DOHH2 (cell line): ENCODE measurements around the gene COL4A4.

Experiments
- H3F3A ChIP-seq: fragments of 200-600 bp; sonication (generic), shearing (Covaris generic); 2 replicates; pipeline ENCODE4 v1.6.0; 2016; ENCODE audit warnings: antibody characterized with exemption, mild to moderate bottlenecking; ENCODE audit not compliant: control insufficient read depth, insufficient read depth
- H3K27ac ChIP-seq: fragments of 200-600 bp; sonication (generic); 2 replicates; pipeline ENCODE4 v1.5.1; 2014; ENCODE audit warnings: low read depth, mild to moderate bottlenecking, low read length, moderate library complexity
- H3K27me3 ChIP-seq: fragments of 200-600 bp; sonication (generic); 2 replicates; pipeline ENCODE4 v1.6.1; 2014; ENCODE audit warnings: mild to moderate bottlenecking, low read length, mixed read lengths; ENCODE audit not compliant: control insufficient read depth
- H3K36me3 ChIP-seq: fragments of 200-600 bp; sonication (generic); 2 replicates; pipeline ENCODE4 v1.6.1; 2014; ENCODE audit warnings: mild to moderate bottlenecking, low read length, moderate library complexity, mixed read lengths; ENCODE audit not compliant: control insufficient read depth
- H3K4me1 ChIP-seq: fragments of 200-600 bp; sonication (generic); 2 replicates; pipeline ENCODE4 v1.6.1; 2014; ENCODE audit warnings: mild to moderate bottlenecking, low read length, mixed read lengths; ENCODE audit not compliant: control insufficient read depth
- H3K4me2 ChIP-seq: fragments of 200-600 bp; sonication (generic); 2 replicates; pipeline ENCODE4 v1.6.0; 2014; ENCODE audit warnings: mild to moderate bottlenecking, low read length, moderate library complexity
- H3K4me3 ChIP-seq: fragments of 200-600 bp; sonication (generic); 2 replicates; pipeline ENCODE4 v1.5.1; 2014; ENCODE audit warnings: mild to moderate bottlenecking, low read length, mixed read lengths
- H3K79me2 ChIP-seq: fragments of 200-600 bp; sonication (generic); 2 replicates; pipeline ENCODE4 v1.6.1; 2014; ENCODE audit warnings: mild to moderate bottlenecking, low read length, mixed read lengths; ENCODE audit not compliant: control insufficient read depth
- H3K9me2 ChIP-seq: fragments of 200-600 bp; sonication (generic); replicated peaks from 2 replicates; pipeline ENCODE4 v1.6.1; 2014; ENCODE audit warnings: mild to moderate bottlenecking, low read length, mixed read lengths; ENCODE audit not compliant: control insufficient read depth
- H3K9me3 ChIP-seq: fragments of 200-600 bp; sonication (generic); 2 replicates; pipeline ENCODE4 v1.6.1; 2014; ENCODE audit warnings: antibody characterized with exemption, low read length, mixed read lengths; ENCODE audit not compliant: control insufficient read depth, insufficient read depth
- H4K20me1 ChIP-seq: fragments of 200-600 bp; sonication (generic); 2 replicates; pipeline ENCODE4 v1.6.0; 2014; ENCODE audit warnings: low read depth, mild to moderate bottlenecking, antibody characterized with exemption, low read length, moderate library complexity; ENCODE audit not compliant: control insufficient read depth, insufficient read depth
- CTCF ChIP-seq: fragments of 200-600 bp; sonication (generic); IDR thresholded peaks from one replicate; pipeline ENCODE4 v1.5.1; 2014; ENCODE audit warnings: antibody characterized with exemption, mild to moderate bottlenecking, low read depth, low read length; ENCODE audit not compliant: poor library complexity, severe bottlenecking
- EZH2phosphoT487 ChIP-seq: fragments of 200-600 bp; sonication (generic); IDR thresholded peaks from 2 replicates; pipeline ENCODE4 v1.6.1; 2017; ENCODE audit warnings: borderline replicate concordance, mild to moderate bottlenecking, antibody characterized with exemption, low read length, moderate library complexity, mixed read lengths

The COL4A4 gene

GRCh38 chr2:227194219-227194618 lies 30.2 kb upstream of the COL4A4 start:
- no peaks in the 10 kb centered on the region for H3K27me3 ChIP-seq
- no peak overlapping the region for H3K27ac ChIP-seq
- no peaks in the 10 kb centered on the region for H4K20me1 ChIP-seq
- no peaks in the 10 kb centered on the region for H3K9me2 ChIP-seq
- H3K9me3 ChIP-seq, result no peaks in the 10 kb centered on the region
- H3K4me1 ChIP-seq, result no peaks in the 10 kb centered on the region
- TF ChIP-seq CTCF (no peak), EZH2phosphoT487 (no peak)
- H3F3A ChIP-seq, result no peaks in the 10 kb centered on the region
- H3K4me2 ChIP-seq, result no peak overlapping the region
- H3K36me3 ChIP-seq, result no peaks in the 10 kb centered on the region
- no peak overlapping the region for H3K4me3 ChIP-seq
- no peaks in the 10 kb centered on the region for H3K79me2 ChIP-seq

GRCh38 chr2:227192491-227192890 lies 28.5 kb upstream of the COL4A4 start:
- Histone ChIP-seq H3K27me3 (no peaks in the 10 kb centered on the region), H3K36me3 (no peaks in the 10 kb centered on the region), H3K9me2 (no peaks in the 10 kb centered on the region), H3K4me2 (no peak overlapping the region), H3K4me3 (no peak overlapping the region), H3K27ac (no peak overlapping the region), H3K9me3 (no peaks in the 10 kb centered on the region), H4K20me1 (no peaks in the 10 kb centered on the region), H3F3A (no peaks in the 10 kb centered on the region), H3K79me2 (no peaks in the 10 kb centered on the region), H3K4me1 (no peaks in the 10 kb centered on the region)
- TF ChIP-seq EZH2phosphoT487 (no peak), CTCF (no peak)

GRCh38 chr2:227191367-227191766 lies 27.4 kb upstream of the COL4A4 start:
- H3K27ac ChIP-seq, result no peak overlapping the region
- no peak overlapping the region for H3K4me2 ChIP-seq
- no peaks in the 10 kb centered on the region for H4K20me1 ChIP-seq
- no peaks in the 10 kb centered on the region for H3F3A ChIP-seq
- H3K79me2 ChIP-seq, result no peaks in the 10 kb centered on the region
- H3K4me1 ChIP-seq, result peaks cover 9% of the 10 kb centered on the region
- TF ChIP-seq EZH2phosphoT487 (no peak), CTCF (no peak)
- no peaks in the 10 kb centered on the region for H3K27me3 ChIP-seq
- no peak overlapping the region for H3K4me3 ChIP-seq
- no peaks in the 10 kb centered on the region for H3K36me3 ChIP-seq
- H3K9me3 ChIP-seq, result no peaks in the 10 kb centered on the region
- H3K9me2 ChIP-seq, result no peaks in the 10 kb centered on the region

GRCh38 chr2:227188292-227188691 lies 24.3 kb upstream of the COL4A4 start:
- H3K9me3 ChIP-seq, result no peaks in the 10 kb centered on the region
- no peaks in the 10 kb centered on the region for H3K27me3 ChIP-seq
- H3K27ac ChIP-seq, result no peak overlapping the region
- no peaks in the 10 kb centered on the region for H3K79me2 ChIP-seq
- no peaks in the 10 kb centered on the region for H3F3A ChIP-seq
- no peaks in the 10 kb centered on the region for H3K9me2 ChIP-seq
- no peak overlapping the region for H3K4me3 ChIP-seq
- no peak overlapping the region for H3K4me2 ChIP-seq
- TF ChIP-seq EZH2phosphoT487 (no peak), CTCF (no peak)
- no peaks in the 10 kb centered on the region for H4K20me1 ChIP-seq
- peaks cover 11% of the 10 kb centered on the region for H3K4me1 ChIP-seq
- H3K36me3 ChIP-seq, result no peaks in the 10 kb centered on the region
